GM10266 (cell line): ENCODE measurements around the gene ASB6.

ENCODE experiments used
- DNase-seq: peaks from one replicate; pipeline ENCODE4 v3.0.0; 2012; ENCODE audit errors: extremely low spot score
- TF ChIP-seq, protein P1 (sequence below): IDR thresholded peaks from 2 replicates; pipeline ENCODE4 v1.5.1; 2012; ENCODE audit warnings: mild to moderate bottlenecking, low read depth; ENCODE audit not compliant: control insufficient read depth, insufficient read depth; ENCODE audit errors: missing control alignments

The ASB6 gene

DNA sequence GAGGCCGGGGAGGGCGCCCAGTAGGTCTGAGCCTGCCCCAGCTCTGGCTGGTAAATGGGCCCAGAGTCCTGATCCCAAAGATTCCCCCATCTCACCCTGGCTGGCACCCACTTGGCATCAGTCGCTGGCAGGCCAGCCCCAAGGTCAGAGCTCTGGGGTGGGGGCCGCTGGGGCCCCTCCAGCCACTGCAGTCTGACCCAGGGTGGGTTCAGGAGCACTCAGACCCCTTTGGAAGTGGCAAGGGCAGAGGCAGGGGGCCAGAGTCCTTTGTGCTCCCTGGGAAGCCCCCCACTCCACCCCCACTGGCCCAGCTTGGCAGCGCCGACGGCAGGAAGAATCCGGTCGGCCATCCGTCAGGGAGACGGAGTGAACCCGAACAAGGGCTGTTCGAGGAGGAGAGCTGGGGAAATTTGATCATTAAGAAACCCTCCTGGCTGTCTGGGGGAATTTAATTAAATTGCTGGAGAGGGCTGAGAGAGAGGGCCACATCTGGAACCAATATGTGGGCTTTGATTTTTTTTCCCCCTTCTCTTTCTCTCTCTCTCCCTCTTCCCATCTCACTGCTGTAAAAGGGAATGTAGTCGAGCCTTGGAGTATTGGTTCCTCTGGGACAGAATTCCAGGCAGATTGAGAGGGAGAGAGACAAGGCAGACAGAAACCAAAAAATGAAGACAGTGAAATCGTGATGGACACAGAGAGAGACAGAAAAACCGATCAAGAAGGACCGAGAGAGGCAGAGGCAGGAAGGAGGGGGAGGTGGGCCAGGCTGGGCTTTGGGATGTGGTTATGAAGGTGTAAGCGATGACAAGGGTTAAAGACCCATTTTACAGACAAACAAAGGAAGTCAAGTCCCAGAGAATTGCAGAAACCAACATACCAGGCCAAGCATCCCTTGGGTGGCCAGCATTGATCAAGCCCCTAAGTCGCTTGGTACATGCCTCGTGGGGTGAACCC lies 8.1 kb upstream of the ASB6 start:
- DNase-seq = no peak
- TF ChIP-seq, protein P1, sequence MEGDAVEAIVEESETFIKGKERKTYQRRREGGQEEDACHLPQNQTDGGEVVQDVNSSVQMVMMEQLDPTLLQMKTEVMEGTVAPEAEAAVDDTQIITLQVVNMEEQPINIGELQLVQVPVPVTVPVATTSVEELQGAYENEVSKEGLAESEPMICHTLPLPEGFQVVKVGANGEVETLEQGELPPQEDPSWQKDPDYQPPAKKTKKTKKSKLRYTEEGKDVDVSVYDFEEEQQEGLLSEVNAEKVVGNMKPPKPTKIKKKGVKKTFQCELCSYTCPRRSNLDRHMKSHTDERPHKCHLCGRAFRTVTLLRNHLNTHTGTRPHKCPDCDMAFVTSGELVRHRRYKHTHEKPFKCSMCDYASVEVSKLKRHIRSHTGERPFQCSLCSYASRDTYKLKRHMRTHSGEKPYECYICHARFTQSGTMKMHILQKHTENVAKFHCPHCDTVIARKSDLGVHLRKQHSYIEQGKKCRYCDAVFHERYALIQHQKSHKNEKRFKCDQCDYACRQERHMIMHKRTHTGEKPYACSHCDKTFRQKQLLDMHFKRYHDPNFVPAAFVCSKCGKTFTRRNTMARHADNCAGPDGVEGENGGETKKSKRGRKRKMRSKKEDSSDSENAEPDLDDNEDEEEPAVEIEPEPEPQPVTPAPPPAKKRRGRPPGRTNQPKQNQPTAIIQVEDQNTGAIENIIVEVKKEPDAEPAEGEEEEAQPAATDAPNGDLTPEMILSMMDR = no peak

DNA sequence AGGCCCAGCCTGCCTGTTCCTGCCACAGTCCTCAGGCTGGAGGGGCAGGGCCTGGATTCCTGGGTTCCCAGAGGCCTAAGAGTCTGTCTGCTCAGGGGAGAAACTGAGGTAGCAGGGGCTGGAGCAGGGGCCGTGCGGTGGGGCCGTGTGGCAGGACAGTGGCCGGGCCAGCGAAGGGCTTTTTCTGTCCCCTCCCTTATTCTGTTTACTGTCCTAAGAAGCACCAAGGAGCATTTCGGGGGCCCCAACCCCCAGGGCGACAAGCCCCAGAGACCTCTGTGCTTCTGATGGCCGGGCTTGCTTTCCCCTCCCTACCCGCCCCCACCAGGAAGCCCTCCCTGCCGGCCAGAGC lies 6.8 kb upstream of the ASB6 start:
- no peak for DNase-seq
- TF ChIP-seq, protein P1 = no peak

DNA sequence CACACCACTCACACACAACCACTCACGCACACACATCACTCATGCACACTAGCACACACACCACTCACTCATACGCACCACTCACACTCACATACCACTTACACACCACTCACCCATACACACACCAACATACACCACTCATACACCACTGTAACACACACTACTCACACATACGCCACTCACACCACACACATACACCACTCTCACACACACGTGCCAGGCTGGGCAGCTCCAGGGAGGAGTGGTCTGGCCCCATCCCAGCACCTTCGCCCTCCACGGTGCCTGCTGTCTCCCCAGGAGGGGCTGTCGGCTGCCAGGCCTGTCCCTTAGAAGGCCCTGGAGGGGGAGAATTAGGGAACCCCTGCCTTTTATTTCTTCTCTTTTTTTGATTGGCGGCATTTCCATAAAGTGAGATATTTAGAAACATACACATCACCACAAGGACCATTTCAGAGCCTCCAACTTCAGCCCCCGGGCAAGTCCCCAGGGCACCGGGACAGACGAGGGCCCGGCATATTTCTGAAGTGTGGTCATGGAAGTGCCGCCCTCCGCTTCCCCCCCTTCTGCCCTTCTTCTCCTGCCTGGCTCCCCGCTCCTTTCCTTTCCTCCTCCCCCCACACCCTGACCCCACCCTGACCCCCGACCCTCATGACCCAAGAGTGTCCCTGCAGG lies 6.3 kb upstream of the ASB6 start:
- no peak for DNase-seq
- TF ChIP-seq, protein P1 = no peak

DNA sequence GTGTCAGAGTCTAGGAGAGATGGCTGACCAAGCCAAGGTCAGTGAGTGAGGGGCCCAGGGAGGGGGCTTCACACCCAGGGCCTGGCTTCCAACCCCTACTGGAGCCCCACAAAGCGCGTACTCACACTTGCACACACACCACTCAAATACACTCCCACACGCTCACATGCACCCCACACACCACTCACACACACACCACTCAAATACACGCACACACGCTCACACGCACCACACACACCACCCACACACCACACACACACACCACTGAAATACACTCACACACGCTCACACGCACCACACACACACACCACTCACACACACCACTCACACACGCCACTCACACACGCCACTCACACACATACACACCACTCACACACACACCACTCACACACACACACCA lies 5.7 kb upstream of the ASB6 start:
- no peak for DNase-seq
- TF ChIP-seq, protein P1 = no peak

DNA sequence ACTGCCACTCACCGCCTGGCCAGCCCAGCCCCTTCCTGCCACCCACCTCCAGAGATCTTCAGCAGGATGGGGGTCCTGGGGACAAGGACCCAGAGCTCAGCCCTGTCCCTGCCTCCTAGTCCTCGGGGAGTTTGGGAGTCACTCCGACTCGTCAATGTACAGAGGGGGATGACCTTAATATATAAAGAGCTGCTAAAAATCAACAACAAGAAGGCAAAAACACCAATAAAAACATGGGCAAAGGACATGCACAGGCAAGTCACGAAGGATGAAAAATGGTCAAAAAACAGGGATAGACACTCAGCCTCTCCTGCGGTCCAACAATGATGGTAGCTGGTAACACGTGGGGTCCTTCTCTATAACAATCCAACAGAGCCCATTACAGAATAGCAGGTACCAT lies 4.7 kb upstream of the ASB6 start:
- DNase-seq = no peak

DNA sequence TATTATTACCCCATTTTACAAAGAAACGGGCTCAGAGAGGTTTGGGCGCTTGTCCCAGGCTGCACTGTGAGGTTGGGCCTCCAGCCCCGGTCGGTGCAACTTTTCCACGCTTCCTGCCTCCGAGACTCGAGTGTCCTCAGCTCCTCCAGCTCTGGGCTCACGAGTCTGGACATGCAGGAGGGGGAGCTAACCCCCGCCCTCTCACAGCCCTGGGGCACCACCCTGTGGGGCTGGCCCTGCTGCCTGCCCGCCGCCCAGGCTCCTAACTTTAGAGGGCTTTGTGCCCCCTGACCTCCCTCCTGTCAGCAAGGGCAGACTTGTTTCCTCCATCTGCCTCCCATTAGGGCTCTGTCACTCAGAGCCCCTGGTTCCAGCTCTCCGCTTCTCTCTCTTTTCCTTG lies 4.3 kb upstream of the ASB6 start:
- TF ChIP-seq, protein P1 = no peak
- no peak for DNase-seq

More for the DNA sequence above, 4.7 kb upstream of the ASB6 start:
- TF ChIP-seq, protein P1 = no peak

DNA sequence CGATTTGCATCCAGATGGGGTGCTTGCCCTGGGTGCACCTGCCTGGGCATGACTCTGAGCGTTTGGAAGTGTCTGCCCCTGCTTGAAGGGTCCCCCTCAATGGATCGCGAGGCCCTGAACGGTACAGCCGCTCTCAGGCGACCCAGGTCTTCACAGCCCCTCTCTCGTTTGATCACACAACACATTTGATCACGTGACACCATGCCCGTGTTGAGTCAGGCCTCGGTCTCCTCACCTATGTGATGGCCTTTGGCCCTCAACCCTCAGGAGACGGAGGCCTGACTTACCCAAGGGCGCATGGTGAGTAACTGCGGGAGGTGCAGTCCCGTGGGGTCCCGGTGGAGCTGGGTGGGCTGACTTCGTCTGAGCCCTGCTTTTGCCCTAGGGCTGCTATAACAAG lies 3.0 kb upstream of the ASB6 start:
- TF ChIP-seq, protein P1 = no peak
- no peak for DNase-seq
